A673 (cell line): ENCODE results near the gene ANGPTL3. TPM values are rescaled to one million over a fixed set of nuclear protein-coding genes. Genes with fewer than 3 reads are reported as not detected.

Experiments
- BruUV-seq: library from RNA; stranded (reverse); fragments of 400-500 nt; replicated peaks from 2 replicates; lab custom pipeline; 2021; lab: Mats Ljungman, UMichigan
- CTCF ChIA-PET: fragments of 300-600 bp; sonication (Branson Sonifier 250); formaldehyde crosslinking; loops from one replicate; lab custom pipeline; 2022; ENCODE audit warnings: antibody characterized with exemption; lab: Charles Lee
- POLR2A ChIA-PET: fragments of 300-600 bp; sonication (Branson Sonifier 250); formaldehyde crosslinking; loops from one replicate; lab custom pipeline; 2022; ENCODE audit warnings: antibody characterized with exemption; ENCODE audit not compliant: low non-redundant PET; lab: Charles Lee
- DNase-seq: peaks from one replicate; pipeline ENCODE4 v3.0.0-alpha.2; 2015; ENCODE audit warnings: low spot score
- H3K27ac ChIP-seq: fragments of 200-600 bp; sonication (generic); 2 replicates; pipeline ENCODE4 v1.5.1; 2016; ENCODE audit warnings: mixed run types, low read depth, mild to moderate bottlenecking, mixed read lengths, antibody characterized with exemption, low read length; ENCODE audit not compliant: poor library complexity, severe bottlenecking
- H3K27me3 ChIP-seq: fragments of 200-600 bp; sonication (generic); replicated peaks from 2 replicates; pipeline ENCODE4 v1.6.1; 2017; ENCODE audit warnings: mixed run types, low read depth, mild to moderate bottlenecking, mixed read lengths, antibody characterized with exemption, low read length; ENCODE audit not compliant: insufficient read depth, poor library complexity
- H3K36me3 ChIP-seq: fragments of 200-600 bp; sonication (generic); 2 replicates; pipeline ENCODE4 v1.6.1; 2016; ENCODE audit warnings: mixed run types, mild to moderate bottlenecking, mixed read lengths, antibody characterized with exemption, low read length; ENCODE audit not compliant: insufficient read depth, poor library complexity, severe bottlenecking
- H3K4me1 ChIP-seq: fragments of 200-600 bp; sonication (generic); 2 replicates; pipeline ENCODE4 v1.6.1; 2017; ENCODE audit warnings: mixed run types, mild to moderate bottlenecking, mixed read lengths, antibody characterized with exemption, low read length; ENCODE audit not compliant: insufficient read depth, poor library complexity, severe bottlenecking
- H3K4me3 ChIP-seq: fragments of 200-600 bp; sonication (generic); 2 replicates; pipeline ENCODE4 v1.5.1; 2016; ENCODE audit warnings: low read depth, mixed run types, mild to moderate bottlenecking, mixed read lengths, low read length; ENCODE audit not compliant: poor library complexity, severe bottlenecking
- H3K9me3 ChIP-seq: fragments of 200-600 bp; sonication (generic); 2 replicates; pipeline ENCODE4 v1.6.1; 2016; ENCODE audit warnings: mixed run types, low read depth, mild to moderate bottlenecking, mixed read lengths, antibody characterized with exemption, low read length; ENCODE audit not compliant: poor library complexity, severe bottlenecking
- EZH2 ChIP-seq: fragments of 200-600 bp; sonication (generic); IDR thresholded peaks from 2 replicates; pipeline ENCODE4 v1.6.1; 2017; ENCODE audit warnings: borderline replicate concordance, low read depth, mild to moderate bottlenecking, mixed read lengths, antibody characterized with exemption, low read length; ENCODE audit not compliant: poor library complexity, severe bottlenecking
- intact Hi-C: fragments of 100-400 bp; cut with micrococcal nuclease; formaldehyde crosslinking; loops from one replicate; pipeline ENCODE4 v1.10.0; 2022; ENCODE audit not compliant: unreplicated experiment
- total RNA-seq: library from RNA; stranded (reverse); gene quantifications from 2 replicates; pipeline ENCODE4 v1.2.3, GENCODE V29; 2021
- TF ChIP-seq, protein P1 (sequence below): fragments of 300-800, 200-600 bp; sonication (generic); conservative IDR thresholded peaks from 2 replicates; pipeline ENCODE4 v1.5.1; 2017; ENCODE audit warnings: low read depth, mild to moderate bottlenecking, antibody characterized with exemption, low read length, moderate library complexity, mixed read lengths

ANGPTL3 gene
- total RNA-seq, 1 experiment from 2014 or later, result not detected

DNA sequence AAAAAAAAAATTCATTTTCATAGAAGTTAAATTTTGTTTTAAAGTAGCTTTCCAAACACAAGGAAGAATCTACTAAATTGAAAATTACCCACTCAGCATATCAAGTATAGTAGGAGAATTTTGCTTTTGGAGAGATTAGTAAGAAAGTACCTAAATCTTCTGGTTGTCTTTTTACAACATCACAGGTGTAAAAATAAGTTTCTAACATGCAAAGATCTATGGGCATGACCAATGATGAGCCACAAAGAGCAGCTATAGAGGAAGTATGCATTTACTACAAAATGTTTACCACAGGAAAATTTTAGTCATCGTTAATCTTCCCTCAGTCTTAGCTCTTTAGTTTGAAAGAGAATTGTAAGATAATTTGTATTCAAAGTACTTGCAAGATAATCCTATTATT is 28.1 kb downstream of the ANGPTL3 start:
- Histone ChIP-seq H3K27me3 (no peaks in the 10 kb centered on the region), H3K9me3 (no peaks in the 10 kb centered on the region), H3K4me3 (no peak overlapping the region), H3K4me1 (peaks cover 21% of the 10 kb centered on the region), H3K36me3 (peaks cover 3% of the 10 kb centered on the region), H3K27ac (no peak overlapping the region)
- TF ChIP-seq, protein P1, sequence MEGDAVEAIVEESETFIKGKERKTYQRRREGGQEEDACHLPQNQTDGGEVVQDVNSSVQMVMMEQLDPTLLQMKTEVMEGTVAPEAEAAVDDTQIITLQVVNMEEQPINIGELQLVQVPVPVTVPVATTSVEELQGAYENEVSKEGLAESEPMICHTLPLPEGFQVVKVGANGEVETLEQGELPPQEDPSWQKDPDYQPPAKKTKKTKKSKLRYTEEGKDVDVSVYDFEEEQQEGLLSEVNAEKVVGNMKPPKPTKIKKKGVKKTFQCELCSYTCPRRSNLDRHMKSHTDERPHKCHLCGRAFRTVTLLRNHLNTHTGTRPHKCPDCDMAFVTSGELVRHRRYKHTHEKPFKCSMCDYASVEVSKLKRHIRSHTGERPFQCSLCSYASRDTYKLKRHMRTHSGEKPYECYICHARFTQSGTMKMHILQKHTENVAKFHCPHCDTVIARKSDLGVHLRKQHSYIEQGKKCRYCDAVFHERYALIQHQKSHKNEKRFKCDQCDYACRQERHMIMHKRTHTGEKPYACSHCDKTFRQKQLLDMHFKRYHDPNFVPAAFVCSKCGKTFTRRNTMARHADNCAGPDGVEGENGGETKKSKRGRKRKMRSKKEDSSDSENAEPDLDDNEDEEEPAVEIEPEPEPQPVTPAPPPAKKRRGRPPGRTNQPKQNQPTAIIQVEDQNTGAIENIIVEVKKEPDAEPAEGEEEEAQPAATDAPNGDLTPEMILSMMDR, result no peak
- TF ChIP-seq EZH2, result no peak
- peak; percentile 62 for DNase-seq
- intact Hi-C loops, result no loop called here
- POLR2A ChIA-PET, result no interaction called here
- BruUV-seq, result no TSS peak
- CTCF ChIA-PET, result interaction anchor here (0.7 kb wide), 1 partner anchor 118 kb away, joined by 3 read pairs; no protein-coding TSS in a partner anchor

DNA sequence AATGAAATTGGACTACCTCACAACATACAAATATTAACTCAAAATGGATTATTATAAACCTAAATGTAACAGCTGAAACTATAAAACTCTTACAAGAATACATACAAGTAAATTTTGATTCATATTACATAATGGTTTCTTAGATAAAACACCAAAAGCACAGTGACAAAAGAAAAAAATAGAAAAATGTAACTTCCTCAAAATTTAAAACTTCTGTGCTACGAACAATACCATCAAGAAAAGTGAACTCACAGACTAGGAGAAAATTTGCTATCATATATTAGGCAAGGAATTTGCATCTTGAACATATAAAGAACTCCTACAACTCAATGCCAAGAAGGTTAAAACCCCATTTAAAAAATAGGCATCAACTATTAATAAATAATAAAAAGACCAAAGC is 31.2 kb downstream of the ANGPTL3 start:
- Histone ChIP-seq H3K4me3 (no peak overlapping the region), H3K27me3 (no peaks in the 10 kb centered on the region), H3K9me3 (no peaks in the 10 kb centered on the region), H3K36me3 (peaks cover 16% of the 10 kb centered on the region), H3K27ac (no peak overlapping the region), H3K4me1 (peaks cover 10% of the 10 kb centered on the region)
- ChIA-PET POLR2A (no interaction called here), CTCF (no interaction called here)
- no peak for DNase-seq
- intact Hi-C loops, result no loop called here
- BruUV-seq, result no TSS peak
- TF ChIP-seq, protein P1, result no peak
- no peak for TF ChIP-seq EZH2

DNA sequence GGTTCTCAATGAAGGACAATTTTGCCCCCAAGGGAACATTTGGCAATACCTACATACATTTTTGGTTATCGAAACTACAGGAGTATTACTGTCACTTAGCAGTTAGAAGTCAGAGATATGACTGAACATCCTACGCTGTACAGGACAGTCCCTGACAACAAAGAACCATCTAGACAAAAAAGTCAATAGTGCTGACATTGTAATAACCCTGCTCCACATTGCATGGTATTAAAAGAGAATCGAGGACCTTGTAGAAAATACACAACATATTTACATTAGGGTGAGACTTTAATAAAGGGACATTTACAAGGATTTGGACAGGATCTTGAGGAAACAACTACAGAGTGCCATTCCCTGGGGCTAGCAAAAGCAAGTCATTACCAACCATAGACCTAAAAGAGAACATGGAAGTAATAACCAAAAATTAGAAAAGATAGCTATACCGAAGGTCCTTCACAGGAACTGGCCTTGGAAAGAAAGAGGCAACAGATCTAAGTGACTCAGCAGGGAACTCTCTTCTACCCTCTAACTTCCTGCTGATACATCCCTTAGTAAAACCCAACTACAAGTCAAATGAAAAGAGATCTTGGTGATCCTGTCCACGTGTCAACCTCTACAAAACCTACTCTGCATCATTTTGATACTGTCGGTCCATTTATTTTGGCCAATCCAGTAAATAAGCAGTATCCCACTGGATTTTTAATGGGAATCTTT is 40.2 kb downstream of the ANGPTL3 start:
- peaks cover 17% of the 10 kb centered on the region for H3K36me3 ChIP-seq
- H3K4me1 ChIP-seq, result no peaks in the 10 kb centered on the region
- CTCF ChIA-PET, result no interaction called here
- TF ChIP-seq EZH2, result no peak
- TF ChIP-seq, protein P1, result no peak
- H3K4me3 ChIP-seq, result no peak overlapping the region
- POLR2A ChIA-PET, result no interaction called here
- no TSS peak for BruUV-seq
- DNase-seq, result no peak
- H3K9me3 ChIP-seq, result no peaks in the 10 kb centered on the region
- intact Hi-C loops, result no loop called here
- no peak overlapping the region for H3K27ac ChIP-seq
- no peaks in the 10 kb centered on the region for H3K27me3 ChIP-seq
